Esophagus squamous epithelium (tissue), 4 donors: ENCODE measurements around the gene LEKR1.

ENCODE experiments used
- CTCF ChIP-seq, 6 experiments: fragments of 450-650 bp in 4 of 6; fragments of 200-600 bp in 2 of 6; sonication (generic) in 2 of 6; IDR thresholded peaks; one replicate each; pipeline ENCODE4 v1.5.1; 2016 to 2019; ENCODE audit warnings: antibody characterized with exemption in 6 of 6, mild to moderate bottlenecking in 4 of 6, moderate library complexity in 4 of 6
- POLR2A ChIP-seq, 4 donors: fragments of 450-650 bp; IDR thresholded peaks; one replicate each; pipeline ENCODE4 v1.6.1; 2017; ENCODE audit warnings: antibody characterized with exemption in 4 of 4, mild to moderate bottlenecking in 4 of 4, moderate library complexity in 3 of 4

- no peak for TF ChIP-seq CTCF (IDR thresholded peaks at IDR 0.05)
- no peak for TF ChIP-seq POLR2A (IDR thresholded peaks at IDR 0.05)
Observed at GRCh38 chr3:156915372-156915771, 89.2 kb downstream of the LEKR1 start.
